Measurements from ENCODE around the gene SFMBT2.

Gene SFMBT2

DNA sequence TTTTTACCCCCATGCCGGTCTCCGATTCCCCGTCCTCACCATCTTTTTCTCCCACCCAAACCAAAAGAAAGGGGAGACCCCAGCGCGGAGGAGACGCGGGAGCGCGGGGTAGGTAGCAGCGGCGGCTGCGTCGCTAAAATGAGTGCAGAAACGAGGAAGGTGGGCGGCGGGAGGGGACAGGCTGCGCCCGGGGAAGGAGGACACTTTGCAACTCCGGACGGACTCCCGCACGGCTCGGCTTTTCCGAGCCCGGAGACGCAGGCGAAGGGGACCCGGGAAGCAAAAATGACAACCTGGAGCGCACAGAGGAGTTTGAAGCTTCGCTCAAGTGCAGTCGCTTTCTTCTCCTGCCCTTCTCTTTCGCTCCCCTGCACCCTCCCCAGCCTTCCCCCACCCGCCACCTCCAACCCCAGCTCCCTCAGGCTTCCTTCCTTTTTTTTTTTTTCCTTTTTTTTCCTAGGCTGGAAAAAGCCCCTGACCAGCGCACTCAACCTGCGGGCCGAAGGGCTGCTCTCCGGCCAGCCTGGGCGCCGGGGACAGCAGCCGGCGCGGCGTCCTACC is 453 bp downstream of the SFMBT2 start:
- Histone ChIP-seq H3K27me3 (ENCODE audit: insufficient read depth, low read length) (peaks cover 72% of the 10 kb centered on the region), H3K36me3 (ENCODE audit: insufficient read depth, low read length) (no peaks in the 10 kb centered on the region), H3K4me3 (ENCODE audit: low read depth, low read length) (peak overlapping the region; percentile 81), H3K4me1 (ENCODE audit: control insufficient read depth, insufficient read depth, low read length, unreplicated experiment) (no peaks in the 10 kb centered on the region), H3K79me2 (ENCODE audit: control insufficient read depth, insufficient read depth, low read length, unreplicated experiment) (no peaks in the 10 kb centered on the region), H2AFZ (ENCODE audit: low read length, unreplicated experiment) (peak overlapping the region; percentile 67), H3K27ac (ENCODE audit: low read depth, low read length) (no peak overlapping the region)

DNA sequence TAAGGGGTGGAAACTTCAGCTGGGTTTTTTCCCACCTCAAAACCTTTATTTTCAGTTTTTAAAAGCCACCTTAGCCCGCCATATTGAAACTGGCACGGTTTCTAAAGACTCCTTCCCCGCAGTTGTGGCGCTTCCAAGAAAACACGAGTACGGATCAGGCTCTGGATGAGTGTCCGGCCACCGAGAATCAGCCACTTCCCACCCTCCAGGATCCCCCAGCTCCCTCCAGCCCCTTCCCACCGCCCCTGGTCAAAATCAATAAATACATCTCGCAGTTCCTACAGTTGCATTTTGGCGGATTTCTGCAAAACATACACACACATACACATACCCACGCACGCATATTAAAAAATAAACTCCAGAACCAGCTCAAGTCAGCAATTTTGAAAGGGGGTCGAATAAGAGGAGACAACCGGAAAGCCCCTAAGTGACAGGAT is 1.1 kb downstream of the SFMBT2 start:
- H3K27me3 ChIP-seq (ENCODE audit: insufficient read depth, low read length): peaks cover 72% of the 10 kb centered on the region
- H3K79me2 ChIP-seq (ENCODE audit: control insufficient read depth, insufficient read depth, low read length, unreplicated experiment): no peaks in the 10 kb centered on the region
- H2AFZ ChIP-seq (ENCODE audit: low read length, unreplicated experiment): peak overlapping the region; percentile 4
- no peaks in the 10 kb centered on the region for H3K36me3 ChIP-seq (ENCODE audit: insufficient read depth, low read length)
- H3K4me1 ChIP-seq (ENCODE audit: control insufficient read depth, insufficient read depth, low read length, unreplicated experiment): no peaks in the 10 kb centered on the region
- H3K4me3 ChIP-seq (ENCODE audit: low read depth, low read length): peak overlapping the region; percentile 81
- H3K27ac ChIP-seq (ENCODE audit: low read depth, low read length): no peak overlapping the region

DNA sequence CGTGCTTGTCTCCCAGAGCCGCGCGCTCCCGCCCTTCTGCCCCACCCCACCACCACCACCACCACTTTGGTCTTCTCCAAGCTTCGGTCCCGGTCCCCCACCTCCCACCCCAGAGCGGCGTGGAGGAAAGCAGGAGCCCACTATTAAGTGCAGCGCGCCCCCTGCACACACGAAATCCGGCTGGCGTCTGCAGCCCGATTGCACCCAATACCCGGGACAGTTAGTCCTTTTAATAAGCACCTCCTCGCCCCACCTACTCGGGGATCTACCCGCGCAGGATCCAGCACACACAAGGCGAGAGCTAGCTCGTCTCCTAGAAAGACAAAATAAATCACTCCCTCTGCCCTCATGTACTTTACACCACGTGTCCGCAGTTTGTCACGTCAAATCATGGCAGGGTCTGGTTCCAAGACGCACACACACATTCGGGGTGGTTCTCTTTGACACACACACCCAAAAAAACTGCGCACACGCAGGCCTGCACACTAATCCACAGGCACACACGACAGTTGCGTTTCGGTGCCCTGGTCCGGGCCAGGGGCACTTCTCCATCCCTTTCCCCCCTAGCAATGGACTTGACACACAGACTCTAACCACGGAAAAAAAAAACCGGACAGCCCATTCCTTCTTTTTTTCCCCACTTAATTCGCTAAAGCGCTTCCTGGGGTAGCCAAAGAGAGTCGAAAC is 1.6 kb downstream of the SFMBT2 start:
- Histone ChIP-seq H2AFZ (ENCODE audit: low read length, unreplicated experiment) (peak overlapping the region; percentile 4), H3K79me2 (ENCODE audit: control insufficient read depth, insufficient read depth, low read length, unreplicated experiment) (no peaks in the 10 kb centered on the region), H3K36me3 (ENCODE audit: insufficient read depth, low read length) (no peaks in the 10 kb centered on the region), H3K27ac (ENCODE audit: low read depth, low read length) (no peak overlapping the region), H3K27me3 (ENCODE audit: insufficient read depth, low read length) (peaks cover 69% of the 10 kb centered on the region), H3K4me3 (ENCODE audit: low read depth, low read length) (peak overlapping the region; percentile 81), H3K4me1 (ENCODE audit: control insufficient read depth, insufficient read depth, low read length, unreplicated experiment) (no peaks in the 10 kb centered on the region)

DNA sequence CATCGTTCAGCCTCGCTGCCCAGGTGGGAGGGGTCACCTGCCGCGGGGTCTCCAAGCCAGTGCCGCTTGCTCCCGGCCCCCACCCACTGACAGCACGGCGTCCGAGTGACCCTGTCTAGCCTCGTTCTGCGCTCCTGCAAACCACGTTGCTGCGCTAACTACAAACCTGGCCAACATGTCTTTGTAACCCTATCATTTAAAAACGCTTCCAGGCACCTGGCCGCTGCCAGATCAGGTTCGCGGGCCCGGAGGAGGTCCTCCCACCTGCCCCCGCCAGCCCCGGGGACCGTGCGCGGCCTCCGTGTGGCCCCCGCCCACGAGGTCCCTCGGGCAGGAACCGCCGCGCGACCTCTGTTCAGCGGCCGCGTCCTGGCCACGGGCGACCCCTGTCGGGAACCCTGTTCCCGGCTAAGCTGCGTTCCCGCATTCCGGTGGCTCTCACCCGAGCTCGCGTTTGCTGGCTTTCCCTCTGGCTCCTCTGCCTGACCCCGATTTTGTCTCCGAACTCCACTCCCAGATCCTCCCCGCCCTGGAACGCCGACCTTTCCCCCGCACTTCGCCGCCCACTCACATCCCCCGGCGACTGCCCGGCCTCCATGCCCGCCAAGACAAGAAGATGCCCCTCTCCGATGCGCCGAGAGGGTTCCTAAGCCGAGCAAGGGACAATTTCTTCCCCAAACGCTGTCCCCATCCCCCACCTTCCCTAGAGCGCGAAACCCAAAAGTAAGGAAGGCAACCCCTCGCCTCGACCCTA is 2.4 kb downstream of the SFMBT2 start:
- Histone ChIP-seq H3K36me3 (ENCODE audit: insufficient read depth, low read length) (no peaks in the 10 kb centered on the region), H3K27me3 (ENCODE audit: insufficient read depth, low read length) (peaks cover 62% of the 10 kb centered on the region), H3K79me2 (ENCODE audit: control insufficient read depth, insufficient read depth, low read length, unreplicated experiment) (no peaks in the 10 kb centered on the region), H3K4me1 (ENCODE audit: control insufficient read depth, insufficient read depth, low read length, unreplicated experiment) (no peaks in the 10 kb centered on the region), H2AFZ (ENCODE audit: low read length, unreplicated experiment) (no peak overlapping the region), H3K4me3 (ENCODE audit: low read depth, low read length) (peak overlapping the region; percentile 81), H3K27ac (ENCODE audit: low read depth, low read length) (no peak overlapping the region)

DNA sequence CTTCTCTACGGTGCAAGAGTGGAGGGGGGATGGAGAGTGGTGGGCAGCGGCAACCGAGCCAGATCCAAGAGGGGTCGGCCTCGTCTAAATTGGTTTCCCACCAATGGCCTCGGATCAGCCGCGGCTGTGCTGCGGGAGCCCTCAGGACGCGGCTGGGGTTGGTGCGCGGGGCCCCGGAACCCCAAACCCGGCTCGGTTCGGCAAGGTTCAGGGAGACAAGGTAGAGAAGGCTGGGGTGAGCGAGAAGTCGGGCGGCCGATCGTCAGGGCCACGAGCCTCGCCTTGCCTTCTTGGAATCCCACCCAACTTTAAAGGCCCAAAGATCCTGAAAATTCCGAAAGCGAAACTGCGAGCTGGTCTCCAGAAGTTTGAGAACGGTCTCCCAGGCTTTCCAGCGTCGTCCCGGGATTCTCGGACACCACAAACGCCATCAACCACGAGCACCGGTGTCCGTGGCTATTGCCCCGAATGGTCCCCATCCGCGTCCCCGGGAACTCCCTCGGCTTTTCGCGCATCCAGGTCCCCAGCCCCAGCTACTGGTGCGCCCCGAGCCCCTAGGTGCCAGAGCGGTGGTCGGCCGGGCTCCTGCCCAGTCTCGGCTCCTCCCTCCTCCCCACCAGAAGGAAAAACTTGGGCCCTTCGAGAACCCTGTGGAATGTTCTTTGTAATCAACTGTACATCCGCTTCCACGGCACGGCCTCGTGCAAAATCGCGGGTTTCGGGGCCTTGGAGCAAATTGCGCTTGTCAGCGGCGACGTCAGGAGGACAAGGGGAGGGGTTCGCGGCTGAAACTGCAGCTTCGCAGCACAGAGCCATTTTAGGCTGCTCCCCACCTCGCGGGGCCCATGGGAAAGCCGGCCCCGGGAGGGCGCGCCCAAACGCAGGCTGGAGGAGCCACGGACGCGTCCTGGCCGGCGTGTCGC is 3.2 kb downstream of the SFMBT2 start:
- Histone ChIP-seq H3K79me2 (ENCODE audit: control insufficient read depth, insufficient read depth, low read length, unreplicated experiment) (no peaks in the 10 kb centered on the region), H3K27ac (ENCODE audit: low read depth, low read length) (no peak overlapping the region), H3K4me1 (ENCODE audit: control insufficient read depth, insufficient read depth, low read length, unreplicated experiment) (no peaks in the 10 kb centered on the region), H3K4me3 (ENCODE audit: low read depth, low read length) (peak overlapping the region; percentile 81), H3K27me3 (ENCODE audit: insufficient read depth, low read length) (peaks cover 54% of the 10 kb centered on the region), H2AFZ (ENCODE audit: low read length, unreplicated experiment) (peak overlapping the region; percentile 23), H3K36me3 (ENCODE audit: insufficient read depth, low read length) (no peaks in the 10 kb centered on the region)

DNA sequence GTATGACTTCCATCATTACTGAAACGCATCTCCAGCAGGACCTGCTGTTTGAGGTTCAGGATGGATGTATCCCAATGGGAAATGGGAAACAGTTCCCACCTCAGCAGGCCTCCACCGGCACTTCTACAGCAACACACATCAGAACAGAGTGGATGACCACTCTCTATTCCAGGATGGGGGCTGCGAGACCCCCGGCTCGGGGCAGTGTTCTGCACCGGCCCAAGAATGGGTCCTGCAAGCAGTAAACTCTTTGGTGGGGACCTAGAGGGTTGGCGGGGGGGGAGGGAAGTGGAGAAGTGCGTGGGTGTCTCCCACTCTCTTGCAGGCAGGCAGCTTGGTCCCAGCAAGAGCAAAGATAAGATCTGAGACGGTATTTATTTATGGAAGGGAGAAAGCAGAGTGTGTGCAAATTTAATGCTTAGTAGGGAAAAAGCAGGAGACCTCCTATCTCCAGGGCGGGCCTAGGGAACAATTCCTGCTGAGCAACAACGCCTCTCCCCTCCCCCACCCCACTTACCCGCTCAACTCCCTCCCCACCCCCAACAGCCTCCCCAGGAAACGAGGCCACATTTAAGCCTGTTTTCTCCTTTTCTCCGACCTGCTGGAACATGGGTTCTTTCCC is 4.0 kb downstream of the SFMBT2 start:
- Histone ChIP-seq H3K79me2 (ENCODE audit: control insufficient read depth, insufficient read depth, low read length, unreplicated experiment) (no peaks in the 10 kb centered on the region), H3K4me3 (ENCODE audit: low read depth, low read length) (peak overlapping the region; percentile 81; the same call in 1 of the 2 replicates), H3K36me3 (ENCODE audit: insufficient read depth, low read length) (no peaks in the 10 kb centered on the region), H2AFZ (ENCODE audit: low read length, unreplicated experiment) (no peak overlapping the region), H3K27me3 (ENCODE audit: insufficient read depth, low read length) (peaks cover 46% of the 10 kb centered on the region), H3K27ac (ENCODE audit: low read depth, low read length) (no peak overlapping the region), H3K4me1 (ENCODE audit: control insufficient read depth, insufficient read depth, low read length, unreplicated experiment) (no peaks in the 10 kb centered on the region)

- Histone ChIP-seq H3K36me3 (ENCODE audit: insufficient read depth, low read length) (no peaks in the 10 kb centered on the region), H3K4me3 (ENCODE audit: low read depth, low read length) (no peak overlapping the region), H3K27me3 (ENCODE audit: insufficient read depth, low read length) (peaks cover 38% of the 10 kb centered on the region), H2AFZ (ENCODE audit: low read length, unreplicated experiment) (no peak overlapping the region), H3K79me2 (ENCODE audit: control insufficient read depth, insufficient read depth, low read length, unreplicated experiment) (no peaks in the 10 kb centered on the region), H3K4me1 (ENCODE audit: control insufficient read depth, insufficient read depth, low read length, unreplicated experiment) (no peaks in the 10 kb centered on the region), H3K27ac (ENCODE audit: low read depth, low read length) (no peak overlapping the region)
These were observed 5.2 kb downstream of the SFMBT2 start for GRCh38 chr10:7405637-7406036.

GRCh38 chr10:7403620-7404019 is 7.2 kb downstream of the SFMBT2 start:
- no peak overlapping the region for H3K27ac ChIP-seq (ENCODE audit: low read depth, low read length)
- H3K79me2 ChIP-seq (ENCODE audit: control insufficient read depth, insufficient read depth, low read length, unreplicated experiment): no peaks in the 10 kb centered on the region
- H2AFZ ChIP-seq (ENCODE audit: low read length, unreplicated experiment): no peak overlapping the region
- no peaks in the 10 kb centered on the region for H3K4me1 ChIP-seq (ENCODE audit: control insufficient read depth, insufficient read depth, low read length, unreplicated experiment)
- peaks cover 19% of the 10 kb centered on the region for H3K27me3 ChIP-seq (ENCODE audit: insufficient read depth, low read length)
- H3K36me3 ChIP-seq (ENCODE audit: insufficient read depth, low read length): no peaks in the 10 kb centered on the region
- H3K4me3 ChIP-seq (ENCODE audit: low read depth, low read length): no peak overlapping the region

DNA sequence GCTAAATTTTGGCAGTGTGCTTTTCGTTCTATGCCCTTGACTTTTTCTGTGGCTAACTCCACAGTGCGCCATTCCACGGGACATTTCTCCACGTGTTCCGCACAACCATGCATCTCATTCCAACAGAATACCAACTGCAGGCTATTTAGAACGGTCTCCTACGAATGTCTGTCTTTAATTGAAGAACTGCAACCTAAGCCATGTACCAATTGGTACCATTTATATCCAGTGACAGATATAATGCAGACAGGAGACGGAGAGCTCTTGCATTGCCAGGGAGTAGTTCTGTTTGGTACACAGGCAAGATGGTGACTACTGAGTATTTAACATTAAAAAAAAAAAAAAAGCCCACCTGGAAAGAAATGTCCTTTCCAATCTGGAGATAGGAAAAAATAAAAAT is 9.1 kb downstream of the SFMBT2 start:
- Histone ChIP-seq H3K79me2 (ENCODE audit: control insufficient read depth, insufficient read depth, low read length, unreplicated experiment) (no peaks in the 10 kb centered on the region), H3K4me3 (ENCODE audit: low read depth, low read length) (no peak overlapping the region), H3K27ac (ENCODE audit: low read depth, low read length) (no peak overlapping the region), H3K4me1 (ENCODE audit: control insufficient read depth, insufficient read depth, low read length, unreplicated experiment) (no peaks in the 10 kb centered on the region), H3K36me3 (ENCODE audit: insufficient read depth, low read length) (no peaks in the 10 kb centered on the region), H2AFZ (ENCODE audit: low read length, unreplicated experiment) (no peak overlapping the region), H3K27me3 (ENCODE audit: insufficient read depth, low read length) (peaks cover 4% of the 10 kb centered on the region)

DNA sequence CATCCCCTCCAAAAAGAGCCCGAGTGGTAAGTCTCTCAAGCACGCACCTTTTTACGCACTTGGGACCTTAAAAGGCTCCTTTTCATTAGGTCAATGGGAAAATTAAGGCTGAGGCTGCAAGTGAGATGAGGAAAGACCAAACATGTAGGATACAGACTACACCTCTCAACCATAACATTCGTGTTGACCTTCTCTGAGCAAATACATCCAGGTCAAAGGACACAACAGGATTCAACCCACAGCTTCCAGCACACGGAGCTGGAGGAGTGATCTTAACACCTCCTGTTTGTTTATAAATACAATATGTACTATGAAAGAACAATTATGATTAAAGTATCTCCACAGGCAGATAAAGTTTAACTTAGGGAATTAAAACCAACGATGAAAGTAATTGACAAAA is 9.7 kb downstream of the SFMBT2 start:
- Histone ChIP-seq H3K4me1 (ENCODE audit: control insufficient read depth, insufficient read depth, low read length, unreplicated experiment) (no peaks in the 10 kb centered on the region), H2AFZ (ENCODE audit: low read length, unreplicated experiment) (no peak overlapping the region), H3K27me3 (ENCODE audit: insufficient read depth, low read length) (no peaks in the 10 kb centered on the region), H3K27ac (ENCODE audit: low read depth, low read length) (no peak overlapping the region), H3K79me2 (ENCODE audit: control insufficient read depth, insufficient read depth, low read length, unreplicated experiment) (no peaks in the 10 kb centered on the region), H3K36me3 (ENCODE audit: insufficient read depth, low read length) (no peaks in the 10 kb centered on the region), H3K4me3 (ENCODE audit: low read depth, low read length) (no peak overlapping the region)
